Lower leg skin (tissue), 4 donors: ENCODE measurements around the gene SPATA31C1. TPM values are rescaled to one million over a fixed set of nuclear protein-coding genes. Genes with fewer than 3 reads are reported as not detected.

ENCODE experiments used
- DNase-seq, 2 donors: peaks; one replicate each; pipeline ENCODE4 v3.0.0-alpha.2; 2019; ENCODE audit warnings: low spot score in 2 of 2
- H3K4me3 ChIP-seq: fragments of 200-600 bp; sonication (generic); 2 replicates; pipeline ENCODE4 v1.5.1; 2017; ENCODE audit warnings: mild to moderate bottlenecking, low read depth; ENCODE audit not compliant: poor library complexity, severe bottlenecking
- CTCF ChIP-seq, 3 donors: fragments of 450-650 bp; IDR thresholded peaks; one replicate each; pipeline ENCODE4 v1.5.1; 2016; ENCODE audit warnings: antibody characterized with exemption in 3 of 3, mild to moderate bottlenecking in 3 of 3, moderate library complexity in 2 of 3
- POLR2A ChIP-seq, 2 donors: fragments of 450-650 bp; IDR thresholded peaks; one replicate each; pipeline ENCODE4 v1.6.1; 2016 to 2017; ENCODE audit warnings: antibody characterized with exemption in 2 of 2, mild to moderate bottlenecking in 1 of 2, moderate library complexity in 1 of 2
- WGBS, 2 donors: methylation state at CpG; one replicate each; pipeline ENCODE4 v1.1.5; 2018; 5-methylcytosine and 5-hydroxymethylcytosine counted together
- intact Hi-C: fragments of 100-400 bp; cut with DNase I; formaldehyde crosslinking; loops from one replicate; pipeline ENCODE4 v1.15.0; 2023; ENCODE audit warnings: low total_unique reads
- total RNA-seq, 4 donors: library from RNA; depleted of rRNA; stranded (reverse); fragments of >200 nt; gene quantifications; one replicate each; pipeline ENCODE4 v1.1.0, GENCODE V29; 2016

SPATA31C1 gene
- total RNA-seq, 4 donors from 2014 or later, result not detected

- no peak for DNase-seq
- intact Hi-C loops, result no loop called here
- H3K4me3 ChIP-seq, result no peak overlapping the region
- no peak for TF ChIP-seq CTCF (IDR thresholded peaks at IDR 0.05)
- TF ChIP-seq POLR2A (IDR thresholded peaks at IDR 0.05), result no peak
- WGBS, 2 donors, result 67 to 70% methylated on average over 4 of the region's 4 CpGs
These were observed 47.1 kb downstream of the SPATA31C1 start for GRCh38 chr9:87964826-87965225.

GRCh38 chr9:87968155-87968554 lies 50.4 kb downstream of the SPATA31C1 start:
- TF ChIP-seq POLR2A (IDR thresholded peaks at IDR 0.05) (no peak), CTCF (IDR thresholded peaks at IDR 0.05) (no peak)
- intact Hi-C loops, result no loop called here
- H3K4me3 ChIP-seq, result no peak overlapping the region
- no peak for DNase-seq
- WGBS, 2 donors, result 92% methylated on average over 6 of the region's 6 CpGs

- 93 to 96% methylated on average over 9 to 10 of the region's 10 CpGs for WGBS, 2 donors
- no peak overlapping the region for H3K4me3 ChIP-seq
- intact Hi-C loops, result no loop called here
- no peak for DNase-seq
- TF ChIP-seq CTCF (IDR thresholded peaks at IDR 0.05) (no peak), POLR2A (IDR thresholded peaks at IDR 0.05) (no peak)
These were observed 52.8 kb downstream of the SPATA31C1 start for GRCh38 chr9:87970602-87971001.

- WGBS, 2 donors, result 80 to 82% methylated on average over 5 of the region's 5 CpGs
- DNase-seq, result no peak
- H3K4me3 ChIP-seq, result no peak overlapping the region
- intact Hi-C loops, result no loop called here
- TF ChIP-seq CTCF (IDR thresholded peaks at IDR 0.05) (no peak), POLR2A (IDR thresholded peaks at IDR 0.05) (no peak)
These were observed 55.4 kb downstream of the SPATA31C1 start for GRCh38 chr9:87973122-87973521.

Other genes with a start within 250 kb of the SPATA31C1 start
- 10 to 100 TPM; 22.0 to 41.3 (median 33.8) TPM for gene CTSL, start 191.8 kb upstream of the SPATA31C1 start, total RNA-seq
- gene SPATA31E1, start 35.1 kb upstream of the SPATA31C1 start, total RNA-seq, result not detected
- 1 to 10 TPM; 4.1 to 8.8 (median 6.3) TPM for gene CDK20, start 56.6 kb downstream of the SPATA31C1 start, total RNA-seq
- gene SPATA31C2, start 220.5 kb downstream of the SPATA31C1 start, total RNA-seq, result not detected